Measurements from ENCODE around the gene LGR6. TPM values are rescaled to one million over a fixed set of nuclear protein-coding genes. Genes with fewer than 3 reads are reported as not detected.

Gene LGR6
- total and polyA plus RNA-seq, 2 of the 8 experiments (the other 6 are each of a cell fraction or from before 2014, with no cell fraction given) = 0.50 to 1.0 TPM

- Histone ChIP-seq H3K79me2 (ENCODE audit: control insufficient read depth in 1 of 2, insufficient read depth in 2 of 2, low read length in 2 of 2) (no peaks in the 10 kb centered on the region), H3K9ac (replicated peaks in 1 of 4; ENCODE audit: extremely low read depth in 1 of 4, low read depth in 3 of 4, low read length in 3 of 4) (no peak overlapping the region), H3K4me3 (ENCODE audit: extremely low read depth in 1 of 4, insufficient read depth in 2 of 4, low read depth in 3 of 4, low read length in 4 of 4) (no peak overlapping the region), H3K23me2 (ENCODE audit: low read depth, low read length) (no peaks in the 10 kb centered on the region), H3K36me3 (ENCODE audit: control insufficient read depth in 2 of 4, insufficient read depth in 4 of 4, low read length in 3 of 4) (no peaks in the 10 kb centered on the region), H4K5ac (ENCODE audit: insufficient read length, low read depth, low read length) (no peak overlapping the region), H3K9me3 (ENCODE audit: insufficient read depth in 2 of 2, low read depth in 1 of 2, low read length in 1 of 2) (no peaks in the 10 kb centered on the region), H3K27ac (ENCODE audit: low read depth, low read length) (no peak overlapping the region), H2BK120ac (replicated peaks; ENCODE audit: low read depth, low read length) (no peak overlapping the region), H3K23ac (ENCODE audit: insufficient read length) (no peak overlapping the region), H2BK20ac (ENCODE audit: low read length) (no peak overlapping the region), H3K14ac (ENCODE audit: insufficient read length) (no peak overlapping the region), H2BK12ac (ENCODE audit: low read depth, low read length) (no peak overlapping the region), H3K4me2 (ENCODE audit: insufficient read depth in 1 of 2, low read depth in 2 of 2, low read length in 2 of 2) (no peak overlapping the region), H4K20me1 (replicated peaks in 1 of 2; ENCODE audit: control insufficient read depth in 1 of 2, insufficient read depth in 2 of 2, low read length in 2 of 2) (no peaks in the 10 kb centered on the region), H2BK15ac (ENCODE audit: low read length) (no peak overlapping the region), H3K4me1 (replicated peaks in 1 of 4; ENCODE audit: control insufficient read depth in 3 of 4, insufficient read depth in 4 of 4, low read length in 3 of 4) (no peaks in the 10 kb centered on the region), H3K79me1 (ENCODE audit: low read depth, low read length) (no peaks in the 10 kb centered on the region), H3K4ac (replicated peaks; ENCODE audit: insufficient read length, low read depth, low read length) (no peak overlapping the region), H3K27me3 (replicated peaks in 1 of 4; ENCODE audit: control insufficient read depth in 3 of 4, extremely low read depth in 1 of 4, insufficient read depth in 3 of 4, low read length in 3 of 4) (no peaks in the 10 kb centered on the region), H3K56ac (replicated peaks; ENCODE audit: insufficient read length, low read depth, low read length) (no peak overlapping the region), H4K8ac (ENCODE audit: extremely low read depth, insufficient read depth, low read length) (no peak overlapping the region), H3K18ac (ENCODE audit: extremely low read depth, low read length) (no peak overlapping the region), H2AK5ac (ENCODE audit: low read depth, low read length) (no peak overlapping the region), H2AFZ (ENCODE audit: low read length) (no peak overlapping the region), H2BK5ac (ENCODE audit: low read depth, low read length) (no peak overlapping the region), H4K91ac (replicated peaks; ENCODE audit: insufficient read length, low read length) (no peak overlapping the region)
- POLR2A ChIA-PET (ENCODE audit: partially characterized antibody) = interaction anchor here (0.9 kb wide), 1 partner anchor 42 kb away, joined by 3 read pairs; no protein-coding TSS in a partner anchor
- CTCF ChIA-PET (ENCODE audit: partially characterized antibody) = interaction anchor here (0.6 to 3.6 kb wide), 35 partner anchors 9 to 445 kb away, joined by 3 to 35 read pairs (median 4); no protein-coding TSS in a partner anchor
- TF ChIP-seq CTCF (IDR thresholded peaks at IDR 0.05; ENCODE audit: control extremely low read depth in 1 of 3, insufficient read depth in 1 of 3, low read depth in 1 of 3, low read length in 3 of 3) = peak; percentile 66
- TF ChIP-seq SIN3A (conservative IDR thresholded peaks at IDR 0.05 in 1 of 2, IDR thresholded peaks at IDR 0.05 in 1 of 2; ENCODE audit: low read depth in 1 of 2, low read length in 2 of 2) = no peak
- TF ChIP-seq RAD21 (IDR thresholded peaks at IDR 0.05 in 1 of 2, conservative IDR thresholded peaks at IDR 0.05 in 1 of 2; ENCODE audit: low read depth in 2 of 2, low read length in 2 of 2) = peak; percentile 56 to 73
- no peak for TF ChIP-seq GTF2F1 (IDR thresholded peaks at IDR 0.05; ENCODE audit: borderline replicate concordance, low read depth, low read length)
- no peak for TF ChIP-seq CEBPB (IDR thresholded peaks at IDR 0.05; ENCODE audit: low read depth, low read length)
- DNase-seq (ENCODE audit: low read depth in 1 of 2, low spot score in 2 of 2) (no peak), FAIRE-seq (no peak)
- 72% methylated on average over 1 of the region's 1 CpG; no CpG with 5 or more reads in 1 of the 2 experiments for WGBS, 2 experiments (ENCODE audit: extremely low coverage in 1 of 2, insufficient coverage in 1 of 2, insufficient read length in 1 of 2, insufficient replicate concordance in 2 of 2, low coverage in 1 of 2, low lambda C conversion rate in 2 of 2, missing lambda C conversion rate in 1 of 2)
Measured at GRCh38 chr1:202274611-202275010, 81.0 kb downstream of the LGR6 start.
